Activated CD4-positive, alpha-beta T cell treated with anti-CD3 and anti-CD28 coated beads, Interleukin-2, amount 10 ng/mL, durations not matched to agents 24 days and 14 days (primary cell): ENCODE measurements around the gene LINGO4. TPM values are rescaled to one million over a fixed set of nuclear protein-coding genes. Genes with fewer than 3 reads are reported as not detected.

ENCODE experiments used
- total RNA-seq: library from RNA; stranded (reverse); gene quantifications from 2 replicates; pipeline ENCODE4 v1.2.3, GENCODE V29; 2022

LINGO4 gene
- total RNA-seq, 1 donor from 2014 or later: not detected

Other genes with a start within 250 kb of the LINGO4 start
- 31.6 and 33.1 TPM in 2 replicates for gene SNX27, start 193.4 kb downstream of the LINGO4 start, total RNA-seq
- gene CELF3, start 88.6 kb downstream of the LINGO4 start, total RNA-seq: not detected in 2 replicates
- gene RIIAD1, start 83.9 kb downstream of the LINGO4 start, total RNA-seq: not detected in 2 replicates
- 136 TPM in 2 replicates for gene MRPL9, start 41.9 kb downstream of the LINGO4 start, total RNA-seq
- gene TDRKH, start 14.9 kb downstream of the LINGO4 start, total RNA-seq: 12.7 and 13.3 TPM in 2 replicates
- gene RORC, start 26.4 kb upstream of the LINGO4 start, total RNA-seq: 1.0 and 1.3 TPM in 2 replicates
- gene C2CD4D, start 34.4 kb upstream of the LINGO4 start, total RNA-seq: 0.86 and 1.5 TPM in 2 replicates
- not detected in 2 replicates for gene THEM5, start 48.3 kb upstream of the LINGO4 start, total RNA-seq
- 26.9 and 30.6 TPM in 2 replicates for gene THEM4, start 104.1 kb upstream of the LINGO4 start, total RNA-seq
- 103 and 107 TPM in 2 replicates for gene S100A10, start 188.4 kb upstream of the LINGO4 start, total RNA-seq
- gene S100A11, start 231.6 kb upstream of the LINGO4 start, total RNA-seq: 218 TPM in 2 replicates